Measurements from ENCODE around the gene SIGLEC8. TPM values are rescaled to one million over a fixed set of nuclear protein-coding genes. Genes with fewer than 3 reads are reported as not detected.

Gene SIGLEC8
- total and polyA plus RNA-seq, 9 of the 15 experiments (the other 6 are each of a cell fraction or from before 2014, with no cell fraction given): 0.04 to 0.65 (median 0.39) TPM

GRCh38 chr19:51460164-51460992 lies 2.1 kb upstream of the SIGLEC8 start (continued):
- no peak for TF ChIP-seq NR3C1 (CRISPR knock-in tag; IDR thresholded peaks at IDR 0.05)
- no peak for TF ChIP-seq BRD4 (IDR thresholded peaks at IDR 0.05)
- TF ChIP-seq CHAMP1 (IDR thresholded peaks at IDR 0.05): no peak
- TF ChIP-seq MIER1 (IDR thresholded peaks at IDR 0.05; ENCODE audit: low read depth): peak; percentile 45; the same call in 1 of the 2 replicates
- TF ChIP-seq GABPB1 (CRISPR knock-in tag; IDR thresholded peaks at IDR 0.05): peak; percentile 99
- no peak for TF ChIP-seq CHD1 (IDR thresholded peaks at IDR 0.05; ENCODE audit: low read length)
- TF ChIP-seq ZNF197 (CRISPR knock-in tag; IDR thresholded peaks at IDR 0.05; ENCODE audit: low read depth): peak; percentile 54; the same call in 1 of the 2 replicates
- TF ChIP-seq ZNF24 (IDR thresholded peaks at IDR 0.05): peak; percentile 34; the same call in 1 of the 2 replicates
- TF ChIP-seq ZBTB9 (CRISPR knock-in tag; IDR thresholded peaks at IDR 0.05): peak; percentile 72; the same call in 1 of the 2 replicates
- no peak for TF ChIP-seq OTX1 (CRISPR knock-in tag; IDR thresholded peaks at IDR 0.05)
- TF ChIP-seq E2F8 (IDR thresholded peaks at IDR 0.05; ENCODE audit: low read depth, partially characterized antibody): peak; percentile 81
- peak; percentile 65 for TF ChIP-seq NCOA1 (IDR thresholded peaks at IDR 0.05; ENCODE audit: low read depth)
- peak; percentile 89 for TF ChIP-seq PHF20 (IDR thresholded peaks at IDR 0.05; ENCODE audit: partially characterized antibody)
- TF ChIP-seq ZFP36 (IDR thresholded peaks at IDR 0.05; ENCODE audit: low read depth, low read length, partially characterized antibody): peak; percentile 12
- peak; percentile 15 for TF ChIP-seq PRDM10 (IDR thresholded peaks at IDR 0.05; ENCODE audit: partially characterized antibody)
- no peak for TF ChIP-seq MED1 (CRISPR knock-in tag; IDR thresholded peaks at IDR 0.05; ENCODE audit: borderline replicate concordance)
- peak in 1 of 2 experiments; percentile 94; a peak in 2 of 4 replicates for TF ChIP-seq KDM4B (IDR thresholded peaks at IDR 0.05; ENCODE audit: borderline replicate concordance in 2 of 2, low read depth in 1 of 2)
- no peak for TF ChIP-seq ZEB2 (IDR thresholded peaks at IDR 0.05)

All from K562 (cell line).